ENCODE data around the gene GRK2.

GRCh38 chr11:67270256-67271204 lies 4.3 kb downstream of the GRK2 start:
- no peak for TF ChIP-seq POLR2A (IDR thresholded peaks at IDR 0.05)
- no peak for TF ChIP-seq CTCF (IDR thresholded peaks at IDR 0.05)
